Type B pancreatic cell (in vitro differentiated cells): ENCODE results near the gene ZNF324. TPM values are rescaled to one million over a fixed set of nuclear protein-coding genes. Genes with fewer than 3 reads are reported as not detected.
A peak's percentile ranks its signal among the peaks of the same experiment; 100 is the strongest.
"Not testable (repeated sequence)": the region's sequence is repeated elsewhere in the genome, so short reads cannot be mapped to it uniquely, and the experiment has no call there.

Experiments
- DNase-seq: peaks from one replicate; pipeline ENCODE4 v3.0.0; 2021; ENCODE audit warnings: mixed read lengths; ENCODE audit not compliant: unreplicated experiment; ENCODE audit errors: extremely low spot score
- H3K27ac Mint-ChIP-seq: 2 replicates; pipeline ENCODE4 v1.8.0; 2021; ENCODE audit warnings: mild to moderate bottlenecking, mixed read lengths
- H3K27me3 Mint-ChIP-seq: 2 replicates; pipeline ENCODE4 v1.8.0; 2021; ENCODE audit warnings: mixed read lengths
- H3K36me3 Mint-ChIP-seq: 2 replicates; pipeline ENCODE4 v1.8.0; 2021; ENCODE audit warnings: mixed read lengths
- H3K4me1 Mint-ChIP-seq: one replicate; pipeline ENCODE4 v1.8.0; 2021; ENCODE audit warnings: mixed read lengths; ENCODE audit not compliant: unreplicated experiment
- H3K4me3 Mint-ChIP-seq: 2 replicates; pipeline ENCODE4 v1.8.0; 2021; ENCODE audit warnings: mild to moderate bottlenecking, mixed read lengths
- H3K9me3 Mint-ChIP-seq: 2 replicates; pipeline ENCODE4 v1.8.0; 2021; ENCODE audit warnings: mixed read lengths
- total RNA-seq: library from RNA; stranded (reverse); gene quantifications from 2 replicates; pipeline ENCODE4 v1.2.1, GENCODE V29; 2021; ENCODE audit warnings: low replicate concordance
- TF ChIP-seq, protein P1 (sequence below): fragments of 200-600 bp; sonication (generic); conservative IDR thresholded peaks from 2 replicates; pipeline ENCODE4 v1.5.0; 2021; ENCODE audit warnings: antibody characterized with exemption, mild to moderate bottlenecking

ZNF324 gene
- total RNA-seq, 1 donor from 2014 or later: 15.0 TPM

DNA sequence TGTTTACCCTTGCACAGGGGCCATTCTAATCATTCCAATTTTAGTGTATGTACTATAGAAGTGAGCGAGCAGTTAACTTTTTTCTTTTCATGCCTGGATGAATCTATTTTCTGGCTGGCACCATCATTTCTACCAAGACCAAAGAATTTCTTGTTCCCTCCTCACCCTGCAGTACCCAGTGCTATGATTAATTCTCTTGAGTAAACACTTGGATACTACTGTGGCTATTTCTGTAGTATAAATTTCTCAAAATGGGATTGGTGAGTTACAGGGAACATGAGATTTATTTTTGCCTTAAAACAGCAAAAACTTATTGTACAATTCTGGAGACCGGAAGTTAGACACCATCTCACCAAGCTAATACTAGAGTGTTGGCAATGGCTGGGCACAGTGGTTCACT is 16.9 kb downstream of the ZNF324 start:
- no peaks in the 10 kb centered on the region for H3K4me1 Mint-ChIP-seq
- H3K36me3 Mint-ChIP-seq: no peaks in the 10 kb centered on the region
- no peaks in the 10 kb centered on the region for H3K27me3 Mint-ChIP-seq
- no peak overlapping the region for H3K4me3 Mint-ChIP-seq
- no peak overlapping the region for H3K27ac Mint-ChIP-seq
- TF ChIP-seq, protein P1, sequence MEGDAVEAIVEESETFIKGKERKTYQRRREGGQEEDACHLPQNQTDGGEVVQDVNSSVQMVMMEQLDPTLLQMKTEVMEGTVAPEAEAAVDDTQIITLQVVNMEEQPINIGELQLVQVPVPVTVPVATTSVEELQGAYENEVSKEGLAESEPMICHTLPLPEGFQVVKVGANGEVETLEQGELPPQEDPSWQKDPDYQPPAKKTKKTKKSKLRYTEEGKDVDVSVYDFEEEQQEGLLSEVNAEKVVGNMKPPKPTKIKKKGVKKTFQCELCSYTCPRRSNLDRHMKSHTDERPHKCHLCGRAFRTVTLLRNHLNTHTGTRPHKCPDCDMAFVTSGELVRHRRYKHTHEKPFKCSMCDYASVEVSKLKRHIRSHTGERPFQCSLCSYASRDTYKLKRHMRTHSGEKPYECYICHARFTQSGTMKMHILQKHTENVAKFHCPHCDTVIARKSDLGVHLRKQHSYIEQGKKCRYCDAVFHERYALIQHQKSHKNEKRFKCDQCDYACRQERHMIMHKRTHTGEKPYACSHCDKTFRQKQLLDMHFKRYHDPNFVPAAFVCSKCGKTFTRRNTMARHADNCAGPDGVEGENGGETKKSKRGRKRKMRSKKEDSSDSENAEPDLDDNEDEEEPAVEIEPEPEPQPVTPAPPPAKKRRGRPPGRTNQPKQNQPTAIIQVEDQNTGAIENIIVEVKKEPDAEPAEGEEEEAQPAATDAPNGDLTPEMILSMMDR: no peak
- H3K9me3 Mint-ChIP-seq: no peaks in the 10 kb centered on the region
- DNase-seq: no peak

DNA sequence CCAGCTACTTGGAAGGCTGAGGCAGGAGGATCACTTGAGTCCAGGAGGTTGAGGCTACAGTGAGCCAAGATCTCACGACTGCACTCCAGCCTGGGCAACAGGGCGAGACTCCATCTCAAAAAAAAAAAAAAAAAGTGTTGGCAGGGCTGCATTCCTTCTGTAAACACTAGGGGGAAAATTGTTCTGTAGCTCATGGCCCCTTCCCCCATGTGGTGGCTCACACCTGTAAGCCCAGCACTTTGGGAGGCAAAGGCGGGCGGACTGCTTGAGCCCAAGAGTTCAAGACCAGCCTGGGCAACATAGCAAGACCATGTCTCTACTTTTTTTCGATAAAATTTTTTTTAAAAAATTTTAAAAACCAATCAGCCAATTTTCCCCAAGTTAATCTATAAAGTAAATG is 17.5 kb downstream of the ZNF324 start:
- H3K27ac Mint-ChIP-seq, H3K27me3 Mint-ChIP-seq, DNase-seq, H3K36me3 Mint-ChIP-seq, H3K4me3 Mint-ChIP-seq, H3K4me1 Mint-ChIP-seq, H3K9me3 Mint-ChIP-seq: not testable (repeated sequence)
- TF ChIP-seq, protein P1: peak; percentile 42

DNA sequence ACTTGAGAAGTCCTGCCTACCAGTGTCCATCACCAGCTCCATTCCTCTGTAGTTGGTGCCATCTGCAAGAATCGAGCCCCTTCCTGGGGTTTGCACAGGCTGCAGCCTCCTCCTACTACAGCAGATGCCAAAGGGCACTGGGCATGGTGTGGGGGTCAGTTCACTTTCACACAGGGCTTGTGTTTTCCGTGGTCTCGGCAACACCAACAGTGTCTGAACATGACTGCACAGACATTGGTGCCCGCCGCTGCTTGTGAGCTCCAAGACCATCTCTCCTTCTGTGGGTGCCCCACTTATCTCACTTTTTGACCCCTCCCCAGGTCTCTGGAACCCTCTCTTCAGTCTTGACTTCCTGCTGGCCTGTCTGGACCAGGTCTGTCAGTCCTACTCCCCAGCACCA is 24.5 kb downstream of the ZNF324 start:
- H3K27me3 Mint-ChIP-seq: no peaks in the 10 kb centered on the region
- DNase-seq: no peak
- TF ChIP-seq, protein P1: no peak
- H3K9me3 Mint-ChIP-seq: no peaks in the 10 kb centered on the region
- no peaks in the 10 kb centered on the region for H3K4me1 Mint-ChIP-seq
- H3K36me3 Mint-ChIP-seq: no peaks in the 10 kb centered on the region
- no peak overlapping the region for H3K27ac Mint-ChIP-seq
- no peak overlapping the region for H3K4me3 Mint-ChIP-seq

DNA sequence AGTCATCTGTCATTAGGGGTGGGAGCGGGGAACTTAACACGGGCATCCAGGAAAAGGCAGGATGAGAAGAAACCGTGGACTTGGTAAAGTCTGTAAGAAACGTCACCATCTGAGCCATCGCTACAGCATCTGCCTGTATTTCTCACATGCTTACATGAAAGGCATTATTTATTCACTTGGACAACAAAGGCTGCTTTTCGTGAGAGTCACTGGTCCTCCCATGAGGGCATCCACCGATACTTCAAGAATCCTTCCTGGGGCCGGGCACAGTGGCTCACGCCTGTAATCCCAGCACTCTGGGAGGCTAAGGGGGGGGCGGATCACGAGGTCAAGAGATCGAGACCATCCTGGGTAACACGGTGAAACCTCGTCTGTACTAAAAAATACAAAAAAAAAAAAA is 25.4 kb downstream of the ZNF324 start:
- no peak for DNase-seq

DNA sequence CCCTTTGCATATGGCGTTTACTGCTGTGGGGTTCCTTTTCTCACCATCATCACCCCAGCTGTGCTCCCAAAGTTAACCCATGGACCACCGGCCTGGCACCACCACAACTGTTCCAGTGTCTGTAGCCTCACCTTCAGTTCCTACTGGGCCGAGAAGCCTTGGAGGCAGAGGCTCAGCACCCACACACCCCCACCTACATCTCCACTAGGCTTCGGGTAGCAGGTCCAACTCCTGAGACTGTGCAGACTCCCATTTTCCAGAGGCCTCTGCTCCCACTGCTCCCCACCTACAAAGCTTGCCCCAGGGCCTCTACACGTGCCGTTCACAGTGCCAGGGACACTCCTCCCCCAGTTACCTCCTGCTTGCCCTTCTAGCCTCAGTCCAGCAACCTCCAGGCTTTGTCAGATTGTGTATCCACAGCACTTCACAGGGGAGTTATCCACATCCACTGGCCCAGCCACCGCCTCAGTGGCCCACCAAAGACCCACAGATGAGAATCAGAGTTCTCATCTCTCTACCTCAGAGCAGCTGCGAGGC is 30.8 kb downstream of the ZNF324 start:
- Mint-ChIP-seq H3K27me3 (no peaks in the 10 kb centered on the region), H3K27ac (no peak overlapping the region), H3K9me3 (peaks cover 13% of the 10 kb centered on the region), H3K4me1 (peaks cover 14% of the 10 kb centered on the region), H3K4me3 (peak overlapping the region; percentile 44), H3K36me3 (no peaks in the 10 kb centered on the region)
- TF ChIP-seq, protein P1: no peak
- DNase-seq: no peak

More for the DNA sequence above, 25.4 kb downstream of the ZNF324 start:
- no peaks in the 10 kb centered on the region for H3K36me3 Mint-ChIP-seq
- H3K27me3 Mint-ChIP-seq: no peaks in the 10 kb centered on the region
- TF ChIP-seq, protein P1: no peak
- H3K4me1 Mint-ChIP-seq: no peaks in the 10 kb centered on the region
- H3K4me3 Mint-ChIP-seq: no peak overlapping the region
- no peaks in the 10 kb centered on the region for H3K9me3 Mint-ChIP-seq
- H3K27ac Mint-ChIP-seq: no peak overlapping the region
